ENCODE measurements around the gene IPCEF1.
"Not testable (repeated sequence)": the region's sequence is repeated elsewhere in the genome, so short reads cannot be mapped to it uniquely, and the experiment has no call there.

DNA sequence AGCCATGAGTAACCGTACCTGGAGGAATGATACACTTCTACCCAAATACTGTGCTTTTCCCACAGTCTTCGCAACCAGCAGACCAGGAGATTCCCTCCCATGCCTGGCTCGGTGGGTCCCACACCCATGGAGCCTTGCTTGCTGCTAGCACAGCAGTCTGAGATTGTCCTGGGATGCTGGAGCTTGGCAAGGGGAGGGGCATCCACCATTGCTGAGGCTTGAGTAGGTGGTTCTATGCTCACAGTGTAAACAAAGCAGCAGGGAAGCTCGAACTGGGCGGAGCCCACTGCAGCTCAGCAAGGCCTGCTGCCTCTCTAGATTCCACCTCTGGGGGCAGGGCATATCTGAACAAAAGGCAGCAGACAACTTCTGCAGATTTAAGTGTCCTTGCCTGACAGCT is 184.2 kb downstream of the IPCEF1 start:
- TF ChIP-seq, protein P1, sequence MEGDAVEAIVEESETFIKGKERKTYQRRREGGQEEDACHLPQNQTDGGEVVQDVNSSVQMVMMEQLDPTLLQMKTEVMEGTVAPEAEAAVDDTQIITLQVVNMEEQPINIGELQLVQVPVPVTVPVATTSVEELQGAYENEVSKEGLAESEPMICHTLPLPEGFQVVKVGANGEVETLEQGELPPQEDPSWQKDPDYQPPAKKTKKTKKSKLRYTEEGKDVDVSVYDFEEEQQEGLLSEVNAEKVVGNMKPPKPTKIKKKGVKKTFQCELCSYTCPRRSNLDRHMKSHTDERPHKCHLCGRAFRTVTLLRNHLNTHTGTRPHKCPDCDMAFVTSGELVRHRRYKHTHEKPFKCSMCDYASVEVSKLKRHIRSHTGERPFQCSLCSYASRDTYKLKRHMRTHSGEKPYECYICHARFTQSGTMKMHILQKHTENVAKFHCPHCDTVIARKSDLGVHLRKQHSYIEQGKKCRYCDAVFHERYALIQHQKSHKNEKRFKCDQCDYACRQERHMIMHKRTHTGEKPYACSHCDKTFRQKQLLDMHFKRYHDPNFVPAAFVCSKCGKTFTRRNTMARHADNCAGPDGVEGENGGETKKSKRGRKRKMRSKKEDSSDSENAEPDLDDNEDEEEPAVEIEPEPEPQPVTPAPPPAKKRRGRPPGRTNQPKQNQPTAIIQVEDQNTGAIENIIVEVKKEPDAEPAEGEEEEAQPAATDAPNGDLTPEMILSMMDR (IDR thresholded peaks at IDR 0.05; ENCODE audit: control extremely low read depth in 1 of 3, insufficient read depth in 1 of 3, low read depth in 1 of 3, low read length in 3 of 3): not testable (repeated sequence)
- TF ChIP-seq TCF12 (IDR thresholded peaks at IDR 0.05; ENCODE audit: low read depth, low read length); ATF3 (IDR thresholded peaks at IDR 0.05; ENCODE audit: insufficient read depth, low read depth, low read length); USF2 (IDR thresholded peaks at IDR 0.05; ENCODE audit: low read length); POLR2A (IDR thresholded peaks at IDR 0.05; ENCODE audit: control extremely low read depth in 1 of 2, low read depth in 2 of 2, low read length in 2 of 2); RNF2 (IDR thresholded peaks at IDR 0.05; ENCODE audit: borderline replicate concordance, low read depth, low read length, missing control alignments, poor library complexity, severe bottlenecking); MAX (IDR thresholded peaks at IDR 0.05); EZH2 (IDR thresholded peaks at IDR 0.05; ENCODE audit: low read depth, low read length, severe bottlenecking); CHD2 (IDR thresholded peaks at IDR 0.05; ENCODE audit: low read length): not testable (repeated sequence)
